GM13977 (cell line): ENCODE measurements around the gene MORN3.

Experiments
- DNase-seq: peaks from one replicate; pipeline ENCODE4 v3.0.0; 2012; ENCODE audit warnings: low spot score
- CTCF ChIP-seq: IDR thresholded peaks from 2 replicates; pipeline ENCODE4 v1.5.1; 2012; ENCODE audit warnings: mild to moderate bottlenecking, control low read depth; ENCODE audit not compliant: insufficient read depth; ENCODE audit errors: extremely low read depth, missing control alignments
- in situ Hi-C: fragments of 300-500 bp; cut with MboI; formaldehyde crosslinking; loops from one replicate; pipeline ENCODE4 v1.12.0; 2022; ENCODE audit warnings: low sequenced_read_pairs, low pct_unique_long_range_greater_than_20kb, mixed read lengths, inconsistent platforms; ENCODE audit not compliant: unreplicated experiment

Gene MORN3

GRCh38 chr12:121602766-121603165, 66.7 kb downstream of the MORN3 start:
- DNase-seq: no peak
- TF ChIP-seq CTCF: no peak
- in situ Hi-C loops: no loop called here

DNA sequence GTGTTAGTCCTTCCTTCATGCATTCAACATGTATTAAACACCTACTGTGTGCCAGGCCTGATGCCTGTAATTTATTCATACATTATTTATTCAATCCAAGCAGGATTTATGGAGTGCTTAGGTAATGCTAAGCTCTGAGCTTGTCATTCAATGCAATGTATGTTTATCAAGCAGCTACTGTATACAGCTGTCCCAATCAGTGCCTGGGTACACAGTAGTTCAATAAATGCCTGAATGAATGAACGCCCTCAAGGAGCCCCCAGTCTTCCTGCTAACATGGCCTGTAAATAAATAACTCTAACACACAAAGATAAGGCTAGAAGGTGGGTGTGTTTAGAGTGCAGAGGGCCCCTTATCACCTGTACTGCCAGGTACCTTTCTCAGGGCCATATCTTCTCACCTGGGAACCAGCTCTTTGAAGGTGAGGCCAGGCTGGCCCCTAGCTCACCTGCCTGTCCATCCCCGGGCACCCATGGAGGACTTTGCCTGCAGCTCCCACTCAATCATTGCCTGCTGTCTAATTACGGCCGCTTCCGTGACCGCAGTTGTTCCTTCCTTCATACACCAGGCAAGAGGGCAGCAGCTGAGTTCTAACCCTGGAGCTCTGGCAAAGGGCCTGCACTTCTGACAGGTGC, 68.6 kb downstream of the MORN3 start:
- no peak for DNase-seq
- no peak for TF ChIP-seq CTCF
- in situ Hi-C loops: no loop called here
